HEK293 (cell line): ENCODE data around the gene USP24.

Source experiments
- BCL11A ChIP-seq: fragments of 450-650 bp; formaldehyde crosslinking; IDR thresholded peaks from 2 replicates; pipeline ENCODE4 v1.5.1; 2016; ENCODE audit warnings: low read depth, missing biosample characterization, missing genetic modification characterization
- CTCF ChIP-seq: fragments of 450-650 bp; formaldehyde crosslinking; IDR thresholded peaks from 2 replicates; pipeline ENCODE4 v1.5.1; 2016; ENCODE audit warnings: missing biosample characterization, missing genetic modification characterization
- SP7 ChIP-seq: fragments of 450-650 bp; formaldehyde crosslinking; IDR thresholded peaks from 2 replicates; pipeline ENCODE4 v1.5.1; 2016; ENCODE audit warnings: missing biosample characterization, missing genetic modification characterization
- YY1 ChIP-seq: fragments of 450-650 bp; formaldehyde crosslinking; IDR thresholded peaks from 2 replicates; pipeline ENCODE4 v1.5.1; 2018; ENCODE audit warnings: missing biosample characterization, missing genetic modification characterization
- ZNF138 ChIP-seq: fragments of 450-650 bp; formaldehyde crosslinking; IDR thresholded peaks from 2 replicates; pipeline ENCODE4 v1.5.1; 2016; ENCODE audit warnings: missing biosample characterization, missing genetic modification characterization, borderline replicate concordance
- ZNF324 ChIP-seq: fragments of 450-650 bp; formaldehyde crosslinking; IDR thresholded peaks from 2 replicates; pipeline ENCODE4 v1.5.1; 2016; ENCODE audit warnings: missing biosample characterization, missing genetic modification characterization
- ZNF398 ChIP-seq: fragments of 450-650 bp; formaldehyde crosslinking; IDR thresholded peaks from 2 replicates; pipeline ENCODE4 v1.5.1; 2017; ENCODE audit warnings: missing biosample characterization, missing genetic modification characterization
- ZNF670 ChIP-seq: fragments of 450-650 bp; formaldehyde crosslinking; IDR thresholded peaks from 2 replicates; pipeline ENCODE4 v1.5.1; 2016; ENCODE audit warnings: missing biosample characterization, missing genetic modification characterization, low read depth
- TF ChIP-seq, protein P1 (sequence below): fragments of 450-650 bp; formaldehyde crosslinking; IDR thresholded peaks from 2 replicates; pipeline ENCODE4 v1.5.1; 2016; ENCODE audit warnings: missing biosample characterization, missing genetic modification characterization, borderline replicate concordance
- TF ChIP-seq, protein P2 (sequence below): fragments of 450-650 bp; formaldehyde crosslinking; IDR thresholded peaks from 2 replicates; pipeline ENCODE4 v1.5.1; 2016; ENCODE audit warnings: missing biosample characterization, missing genetic modification characterization

DNA sequence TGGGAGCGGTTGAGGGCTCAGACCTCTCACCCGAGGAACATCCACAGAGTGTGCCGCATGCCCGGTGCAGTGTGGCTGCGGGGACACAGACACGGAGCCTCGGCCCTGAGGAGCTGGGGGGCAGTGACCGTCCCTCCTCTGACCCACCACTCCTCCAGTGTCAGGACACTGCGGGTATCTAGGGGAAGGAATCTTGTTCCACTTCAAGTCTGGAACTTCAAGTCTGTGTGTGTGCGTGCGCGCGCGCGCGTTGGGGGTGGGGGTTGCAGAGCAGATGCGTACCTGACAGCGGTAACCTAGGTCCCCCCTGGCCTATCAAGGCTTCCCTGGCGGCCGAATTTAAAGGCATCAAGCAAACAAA is 158.6 kb downstream of the USP24 start:
- TF ChIP-seq, protein P1, sequence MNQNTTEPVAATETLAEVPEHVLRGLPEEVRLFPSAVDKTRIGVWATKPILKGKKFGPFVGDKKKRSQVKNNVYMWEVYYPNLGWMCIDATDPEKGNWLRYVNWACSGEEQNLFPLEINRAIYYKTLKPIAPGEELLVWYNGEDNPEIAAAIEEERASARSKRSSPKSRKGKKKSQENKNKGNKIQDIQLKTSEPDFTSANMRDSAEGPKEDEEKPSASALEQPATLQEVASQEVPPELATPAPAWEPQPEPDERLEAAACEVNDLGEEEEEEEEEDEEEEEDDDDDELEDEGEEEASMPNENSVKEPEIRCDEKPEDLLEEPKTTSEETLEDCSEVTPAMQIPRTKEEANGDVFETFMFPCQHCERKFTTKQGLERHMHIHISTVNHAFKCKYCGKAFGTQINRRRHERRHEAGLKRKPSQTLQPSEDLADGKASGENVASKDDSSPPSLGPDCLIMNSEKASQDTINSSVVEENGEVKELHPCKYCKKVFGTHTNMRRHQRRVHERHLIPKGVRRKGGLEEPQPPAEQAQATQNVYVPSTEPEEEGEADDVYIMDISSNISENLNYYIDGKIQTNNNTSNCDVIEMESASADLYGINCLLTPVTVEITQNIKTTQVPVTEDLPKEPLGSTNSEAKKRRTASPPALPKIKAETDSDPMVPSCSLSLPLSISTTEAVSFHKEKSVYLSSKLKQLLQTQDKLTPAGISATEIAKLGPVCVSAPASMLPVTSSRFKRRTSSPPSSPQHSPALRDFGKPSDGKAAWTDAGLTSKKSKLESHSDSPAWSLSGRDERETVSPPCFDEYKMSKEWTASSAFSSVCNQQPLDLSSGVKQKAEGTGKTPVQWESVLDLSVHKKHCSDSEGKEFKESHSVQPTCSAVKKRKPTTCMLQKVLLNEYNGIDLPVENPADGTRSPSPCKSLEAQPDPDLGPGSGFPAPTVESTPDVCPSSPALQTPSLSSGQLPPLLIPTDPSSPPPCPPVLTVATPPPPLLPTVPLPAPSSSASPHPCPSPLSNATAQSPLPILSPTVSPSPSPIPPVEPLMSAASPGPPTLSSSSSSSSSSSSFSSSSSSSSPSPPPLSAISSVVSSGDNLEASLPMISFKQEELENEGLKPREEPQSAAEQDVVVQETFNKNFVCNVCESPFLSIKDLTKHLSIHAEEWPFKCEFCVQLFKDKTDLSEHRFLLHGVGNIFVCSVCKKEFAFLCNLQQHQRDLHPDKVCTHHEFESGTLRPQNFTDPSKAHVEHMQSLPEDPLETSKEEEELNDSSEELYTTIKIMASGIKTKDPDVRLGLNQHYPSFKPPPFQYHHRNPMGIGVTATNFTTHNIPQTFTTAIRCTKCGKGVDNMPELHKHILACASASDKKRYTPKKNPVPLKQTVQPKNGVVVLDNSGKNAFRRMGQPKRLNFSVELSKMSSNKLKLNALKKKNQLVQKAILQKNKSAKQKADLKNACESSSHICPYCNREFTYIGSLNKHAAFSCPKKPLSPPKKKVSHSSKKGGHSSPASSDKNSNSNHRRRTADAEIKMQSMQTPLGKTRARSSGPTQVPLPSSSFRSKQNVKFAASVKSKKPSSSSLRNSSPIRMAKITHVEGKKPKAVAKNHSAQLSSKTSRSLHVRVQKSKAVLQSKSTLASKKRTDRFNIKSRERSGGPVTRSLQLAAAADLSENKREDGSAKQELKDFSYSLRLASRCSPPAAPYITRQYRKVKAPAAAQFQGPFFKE (tag by site-specific recombination) = no peak
- no peak for TF ChIP-seq ZNF398
- TF ChIP-seq ZNF324 (tag by site-specific recombination) = no peak
- no peak for TF ChIP-seq CTCF (tag by site-specific recombination)
- no peak for TF ChIP-seq ZNF670
- TF ChIP-seq SP7 = no peak
- TF ChIP-seq, protein P2, sequence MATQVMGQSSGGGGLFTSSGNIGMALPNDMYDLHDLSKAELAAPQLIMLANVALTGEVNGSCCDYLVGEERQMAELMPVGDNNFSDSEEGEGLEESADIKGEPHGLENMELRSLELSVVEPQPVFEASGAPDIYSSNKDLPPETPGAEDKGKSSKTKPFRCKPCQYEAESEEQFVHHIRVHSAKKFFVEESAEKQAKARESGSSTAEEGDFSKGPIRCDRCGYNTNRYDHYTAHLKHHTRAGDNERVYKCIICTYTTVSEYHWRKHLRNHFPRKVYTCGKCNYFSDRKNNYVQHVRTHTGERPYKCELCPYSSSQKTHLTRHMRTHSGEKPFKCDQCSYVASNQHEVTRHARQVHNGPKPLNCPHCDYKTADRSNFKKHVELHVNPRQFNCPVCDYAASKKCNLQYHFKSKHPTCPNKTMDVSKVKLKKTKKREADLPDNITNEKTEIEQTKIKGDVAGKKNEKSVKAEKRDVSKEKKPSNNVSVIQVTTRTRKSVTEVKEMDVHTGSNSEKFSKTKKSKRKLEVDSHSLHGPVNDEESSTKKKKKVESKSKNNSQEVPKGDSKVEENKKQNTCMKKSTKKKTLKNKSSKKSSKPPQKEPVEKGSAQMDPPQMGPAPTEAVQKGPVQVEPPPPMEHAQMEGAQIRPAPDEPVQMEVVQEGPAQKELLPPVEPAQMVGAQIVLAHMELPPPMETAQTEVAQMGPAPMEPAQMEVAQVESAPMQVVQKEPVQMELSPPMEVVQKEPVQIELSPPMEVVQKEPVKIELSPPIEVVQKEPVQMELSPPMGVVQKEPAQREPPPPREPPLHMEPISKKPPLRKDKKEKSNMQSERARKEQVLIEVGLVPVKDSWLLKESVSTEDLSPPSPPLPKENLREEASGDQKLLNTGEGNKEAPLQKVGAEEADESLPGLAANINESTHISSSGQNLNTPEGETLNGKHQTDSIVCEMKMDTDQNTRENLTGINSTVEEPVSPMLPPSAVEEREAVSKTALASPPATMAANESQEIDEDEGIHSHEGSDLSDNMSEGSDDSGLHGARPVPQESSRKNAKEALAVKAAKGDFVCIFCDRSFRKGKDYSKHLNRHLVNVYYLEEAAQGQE = no peak
- TF ChIP-seq ZNF138 (tag by site-specific recombination) = no peak
- TF ChIP-seq BCL11A = no peak
- no peak for TF ChIP-seq YY1 (tag by site-specific recombination)
